HepG2 (cell line): Measurements from ENCODE around the gene LOXL3. TPM values are rescaled to one million over a fixed set of nuclear protein-coding genes. Genes with fewer than 3 reads are reported as not detected.

Experiments used
- CHCHD3 ChIP-seq: sonication (generic); formaldehyde crosslinking; IDR thresholded peaks from 2 replicates; pipeline ENCODE4 v1.8.0; 2022; ENCODE audit warnings: mild to moderate bottlenecking, missing genetic modification reagents, moderate library complexity
- DRAP1 ChIP-seq: IDR thresholded peaks from 2 replicates; pipeline ENCODE4 v1.6.1; 2016; ENCODE audit warnings: missing genetic modification reagents, missing compliant biosample characterization
- EP300 ChIP-seq, 3 experiments: sonication (generic) in 1 of 3; formaldehyde crosslinking in 1 of 3; IDR thresholded peaks; 2 replicates each; pipeline versions ENCODE4 v1.5.1 to v1.6.1; 2011 to 2020; ENCODE audit warnings: low read depth in 2 of 3, low read length in 2 of 3, borderline replicate concordance in 1 of 3, improper control_type of control experiment in 1 of 3, mild to moderate bottlenecking in 1 of 3, missing genetic modification reagents in 1 of 3, moderate library complexity in 1 of 3
- ESRRA ChIP-seq: sonication (generic); formaldehyde crosslinking; IDR thresholded peaks from 2 replicates; pipeline ENCODE4 v1.5.1; 2020; ENCODE audit warnings: mild to moderate bottlenecking, low read depth, missing genetic modification reagents
- FOSL1 ChIP-seq: sonication (generic); formaldehyde crosslinking; IDR thresholded peaks from 2 replicates; pipeline ENCODE4 v1.9.0; 2021; ENCODE audit warnings: missing genetic modification reagents, borderline replicate concordance
- HNF1A ChIP-seq, 2 experiments: sonication (generic) in 1 of 2; formaldehyde crosslinking in 1 of 2; IDR thresholded peaks; 2 replicates each; pipeline versions ENCODE4 v1.4.0 to v1.6.1; 2016 to 2020; ENCODE audit warnings: borderline replicate concordance in 1 of 2, low read depth in 1 of 2, mild to moderate bottlenecking in 1 of 2, missing genetic modification reagents in 1 of 2
- HNF4G ChIP-seq, 2 experiments: sonication (generic) in 1 of 2; formaldehyde crosslinking in 1 of 2; IDR thresholded peaks; 2 replicates each; pipeline versions ENCODE4 v1.4.0 to v1.6.1; 2011 to 2020; ENCODE audit warnings: borderline replicate concordance in 2 of 2, low read depth in 2 of 2, mild to moderate bottlenecking in 2 of 2, low read length in 1 of 2, missing genetic modification reagents in 1 of 2, moderate library complexity in 1 of 2
- KLF12 ChIP-seq: sonication (generic); formaldehyde crosslinking; IDR thresholded peaks from 2 replicates; pipeline ENCODE4 v1.4.0; 2020; ENCODE audit warnings: missing genetic modification reagents, borderline replicate concordance
- MTA1 ChIP-seq: sonication (generic); formaldehyde crosslinking; IDR thresholded peaks from 2 replicates; pipeline ENCODE4 v1.4.0; 2020; ENCODE audit warnings: missing genetic modification reagents, mild to moderate bottlenecking, borderline replicate concordance
- MYC ChIP-seq: sonication (generic); formaldehyde crosslinking; IDR thresholded peaks from 2 replicates; pipeline ENCODE4 v1.9.0; 2021; ENCODE audit warnings: missing genetic modification reagents, borderline replicate concordance
- TAF1 ChIP-seq: sonication (generic); formaldehyde crosslinking; IDR thresholded peaks from 2 replicates; pipeline ENCODE4 v1.4.0; 2020; ENCODE audit warnings: missing genetic modification reagents
- ZIK1 ChIP-seq: sonication (generic); formaldehyde crosslinking; IDR thresholded peaks from 2 replicates; pipeline ENCODE4 v1.5.0; 2020; ENCODE audit warnings: mild to moderate bottlenecking, low read depth, missing genetic modification reagents, borderline replicate concordance
- ZNF18 ChIP-seq: sonication (generic); formaldehyde crosslinking; IDR thresholded peaks from 2 replicates; pipeline ENCODE4 v1.8.0; 2022; ENCODE audit warnings: mild to moderate bottlenecking, missing genetic modification reagents; ENCODE audit not compliant: insufficient replicate concordance
- ZNF501 ChIP-seq: sonication (generic); formaldehyde crosslinking; IDR thresholded peaks from 2 replicates; pipeline ENCODE4 v1.5.1; 2020; ENCODE audit warnings: mild to moderate bottlenecking, moderate library complexity, missing genetic modification reagents
- ZNF660 ChIP-seq: sonication (generic); formaldehyde crosslinking; IDR thresholded peaks from 2 replicates; pipeline ENCODE4 v1.5.1; 2020; ENCODE audit warnings: mild to moderate bottlenecking, low read depth, missing genetic modification reagents, borderline replicate concordance
- ZSCAN21 ChIP-seq: sonication (generic); formaldehyde crosslinking; IDR thresholded peaks from 2 replicates; pipeline ENCODE4 v1.8.0; 2022; ENCODE audit warnings: mild to moderate bottlenecking, missing genetic modification reagents, moderate library complexity, borderline replicate concordance
- polyA plus RNA-seq, 8 experiments: library from polyadenylated mRNA; depleted of rRNA in 3 of 8; stranded (reverse) in 7 of 8; unstranded in 1 of 8; fragments of >200 nt; fragmentation: Illumina TruSeq in 4 of 8; extraction: Trizol in 4 of 8; gene quantifications; 2 replicates each; pipeline versions ENCODE4 v1.2.1 to v1.2.3, GENCODE V29; 2011 to 2016; ENCODE audit warnings: low read depth in 4 of 8, missing spikeins in 1 of 8, mixed read lengths in 1 of 8; ENCODE audit not compliant: insufficient read depth in 1 of 8
- total RNA-seq, 5 experiments: library from RNA; depleted of rRNA; stranded (reverse); fragments of >200 nt; fragmentation: Illumina TruSeq; extraction: Trizol; gene quantifications; 2 replicates each; pipeline ENCODE4 v1.2.3, GENCODE V29; 2016; ENCODE audit warnings: low read depth in 1 of 5

Gene LOXL3
- total and polyA plus RNA-seq, 2 of the 13 experiments (the other 11 are each of a cell fraction or from before 2014, with no cell fraction given), result 0.55 to 6.5 TPM

- peak; percentile 98 for TF ChIP-seq DRAP1 (CRISPR knock-in tag)
- TF ChIP-seq ZNF660 (CRISPR knock-in tag), result no peak
- TF ChIP-seq ZNF18, result peak; percentile 75
- no peak for TF ChIP-seq MTA1 (CRISPR knock-in tag)
- peak; percentile 40; the same call in 1 of the 2 replicates for TF ChIP-seq MYC
- peak; percentile 96 for TF ChIP-seq HNF4G (IDR thresholded peaks at IDR 0.05; ENCODE audit: borderline replicate concordance, low read depth, low read length)
- peak; percentile 80; the same call in 1 of the 2 replicates for TF ChIP-seq HNF4G (CRISPR knock-in tag; IDR thresholded peaks at IDR 0.05; ENCODE audit: borderline replicate concordance, low read depth)
- TF ChIP-seq HNF1A (IDR thresholded peaks at IDR 0.05; ENCODE audit: low read depth), result 0 out of 2 replicates have a peak, but pooled peaks have one; percentile 21
- no peak for TF ChIP-seq HNF1A (CRISPR knock-in tag; IDR thresholded peaks at IDR 0.05; ENCODE audit: borderline replicate concordance)
- peak; percentile 78 for TF ChIP-seq TAF1 (CRISPR knock-in tag)
- TF ChIP-seq KLF12 (CRISPR knock-in tag), result peak; percentile 55; the same call in 1 of the 2 replicates
- TF ChIP-seq CHCHD3 (CRISPR knock-in tag), result no peak
- no peak for TF ChIP-seq FOSL1 (CRISPR knock-in tag)
- peak; percentile 53; the same call in 1 of the 2 replicates for TF ChIP-seq ESRRA (CRISPR knock-in tag)
- peak; percentile 25 to 73; a peak in 2 of 4 replicates for TF ChIP-seq EP300 (IDR thresholded peaks at IDR 0.05; ENCODE audit: low read depth in 2 of 2, low read length in 2 of 2)
- TF ChIP-seq EP300 (CRISPR knock-in tag; IDR thresholded peaks at IDR 0.05; ENCODE audit: borderline replicate concordance), result 0 out of 2 replicates have a peak, but pooled peaks have one; percentile 22
- no peak for TF ChIP-seq ZSCAN21 (CRISPR knock-in tag)
- peak; percentile 59 for TF ChIP-seq ZNF501
- TF ChIP-seq ZIK1 (CRISPR knock-in tag), result peak; percentile 54; the same call in 1 of the 2 replicates
Observed at GRCh38 chr2:74525717-74526648, 27.8 kb downstream of the LOXL3 start, which contains the start of gene DQX1 (continued).
